ENCODE results near the gene DHDDS. TPM values are rescaled to one million over a fixed set of nuclear protein-coding genes. Genes with fewer than 3 reads are reported as not detected.
A peak's percentile ranks its signal among the peaks of the same experiment; 100 is the strongest.

The DHDDS gene
- total and polyA plus RNA-seq, 2 of the 13 experiments (the other 11 are each of a cell fraction or from before 2014, with no cell fraction given), result 18.9 to 28.3 TPM

GRCh38 chr1:26431979-26432695, at the start of gene DHDDS (continued):
- no peak; the same call in 1 of the 2 replicates for TF ChIP-seq SKIL (CRISPR knock-in tag; IDR thresholded peaks at IDR 0.05; ENCODE audit: borderline replicate concordance)
- TF ChIP-seq ZBTB44 (CRISPR knock-in tag; IDR thresholded peaks at IDR 0.05), result peak; percentile 91; the same call in 1 of the 2 replicates
- TF ChIP-seq ZNF354B (CRISPR knock-in tag; IDR thresholded peaks at IDR 0.05), result peak; percentile 66; the same call in 1 of the 2 replicates
- no peak for TF ChIP-seq LCORL (IDR thresholded peaks at IDR 0.05)
- TF ChIP-seq LCORL (CRISPR knock-in tag; IDR thresholded peaks at IDR 0.05), result peak; percentile 86
- no peak for TF ChIP-seq RORA (CRISPR knock-in tag; IDR thresholded peaks at IDR 0.05)
- peak; percentile 92 for TF ChIP-seq ZNF878 (CRISPR knock-in tag; IDR thresholded peaks at IDR 0.05)
- no peak for TF ChIP-seq ZFP82 (CRISPR knock-in tag; IDR thresholded peaks at IDR 0.05; ENCODE audit: borderline replicate concordance)
- no peak for TF ChIP-seq ZNF660 (CRISPR knock-in tag; IDR thresholded peaks at IDR 0.05; ENCODE audit: borderline replicate concordance, low read depth)
- TF ChIP-seq ZNF737 (CRISPR knock-in tag; IDR thresholded peaks at IDR 0.05; ENCODE audit: borderline replicate concordance), result peak; percentile 90; the same call in 1 of the 2 replicates
- no peak for TF ChIP-seq ZNF543 (CRISPR knock-in tag; IDR thresholded peaks at IDR 0.05)
- peak; percentile 92; the same call in 1 of the 2 replicates for TF ChIP-seq SALL2 (CRISPR knock-in tag; IDR thresholded peaks at IDR 0.05)
- no peak for TF ChIP-seq ZFAT (CRISPR knock-in tag; conservative IDR thresholded peaks at IDR 0.05)
- TF ChIP-seq RERE (CRISPR knock-in tag; IDR thresholded peaks at IDR 0.05; ENCODE audit: low read depth), result peak; percentile 67; the same call in 1 of the 2 replicates
- peak; percentile 96 for TF ChIP-seq ZNF674 (CRISPR knock-in tag; IDR thresholded peaks at IDR 0.05; ENCODE audit: low read depth)
- TF ChIP-seq ZNF780A (CRISPR knock-in tag; IDR thresholded peaks at IDR 0.05), result peak; percentile 83; the same call in 1 of the 2 replicates
- TF ChIP-seq SRF (IDR thresholded peaks at IDR 0.05; ENCODE audit: low read depth, low read length), result peak; percentile 85
- no peak for TF ChIP-seq MTA3 (CRISPR knock-in tag; IDR thresholded peaks at IDR 0.05)
- TF ChIP-seq TP53 (CRISPR knock-in tag; conservative IDR thresholded peaks at IDR 0.05), result peak; percentile 91; the same call in 1 of the 2 replicates
- TF ChIP-seq DMAP1 (CRISPR knock-in tag; IDR thresholded peaks at IDR 0.05), result peak; percentile 89
